T1000 (cell line): ENCODE data around the gene CYLD.

Experiments used
- DNase-seq: peaks from one replicate; lab custom pipeline; 2025; ENCODE audit warnings: mixed read lengths; lab: John Stamatoyannopoulos, UW

The CYLD gene

GRCh38 chr16:50819706-50820105, 77.8 kb downstream of the CYLD start:
- no peak for DNase-seq

GRCh38 chr16:50820225-50820624, 78.3 kb downstream of the CYLD start:
- no peak for DNase-seq

- no peak for DNase-seq
These were observed 79.7 kb downstream of the CYLD start for GRCh38 chr16:50821586-50821985.

- DNase-seq: no peak
These were observed 80.8 kb downstream of the CYLD start for GRCh38 chr16:50822671-50823070.

- no peak for DNase-seq
These were observed 85.0 kb downstream of the CYLD start for GRCh38 chr16:50826797-50827316.

- DNase-seq: no peak
These were observed 86.3 kb downstream of the CYLD start for GRCh38 chr16:50828164-50828702.

GRCh38 chr16:50830698-50831097, 88.8 kb downstream of the CYLD start:
- no peak for DNase-seq

- no peak for DNase-seq
These were observed 89.9 kb downstream of the CYLD start for GRCh38 chr16:50831751-50832150.

- DNase-seq: no peak
These were observed 92.0 kb downstream of the CYLD start for GRCh38 chr16:50833929-50834328.

GRCh38 chr16:50834701-50835100, 92.8 kb downstream of the CYLD start:
- DNase-seq: no peak

- DNase-seq: no peak
These were observed 93.6 kb downstream of the CYLD start for GRCh38 chr16:50835358-50836060.

- DNase-seq: no peak
These were observed 94.3 kb downstream of the CYLD start for GRCh38 chr16:50836121-50836621.

- no peak for DNase-seq
These were observed 95.4 kb downstream of the CYLD start for GRCh38 chr16:50837324-50837723.

- DNase-seq: no peak
These were observed 96.3 kb downstream of the CYLD start for GRCh38 chr16:50838165-50838564.

GRCh38 chr16:50838885-50839284, 97.0 kb downstream of the CYLD start:
- DNase-seq: no peak

- DNase-seq: no peak
These were observed 97.5 kb downstream of the CYLD start for GRCh38 chr16:50839356-50839755.

GRCh38 chr16:50839920-50840729, 98.2 kb downstream of the CYLD start:
- no peak for DNase-seq

- DNase-seq: no peak
These were observed 99.4 kb downstream of the CYLD start for GRCh38 chr16:50841081-50841886.

- no peak for DNase-seq
These were observed 100.2 kb downstream of the CYLD start for GRCh38 chr16:50842013-50842505.

- DNase-seq: no peak
These were observed 100.7 kb downstream of the CYLD start for GRCh38 chr16:50842589-50842988.

- no peak for DNase-seq
These were observed 103.0 kb downstream of the CYLD start for GRCh38 chr16:50844840-50845239.

GRCh38 chr16:50845296-50845695, 103.4 kb downstream of the CYLD start:
- DNase-seq: no peak
